ENCODE data around the gene METAP2. TPM values are rescaled to one million over a fixed set of nuclear protein-coding genes. Genes with fewer than 3 reads are reported as not detected.

The METAP2 gene
- total and polyA plus RNA-seq, 2 donors (not counting 3 experiments of a cell fraction or from before 2014, with no cell fraction given), result 28.5 to 105 TPM

- no peak overlapping the region for H3K4me3 ChIP-seq (replicated peaks in 1 of 3; ENCODE audit: insufficient read depth in 1 of 3, low read depth in 1 of 3, low read length in 3 of 3)
- H4K20me1 ChIP-seq (replicated peaks; ENCODE audit: control insufficient read depth, extremely low read depth, insufficient read depth, low read length), result no peaks in the 10 kb centered on the region
- POLR2A ChIA-PET, result no interaction called here
- H3K36me3 ChIP-seq (ENCODE audit: control insufficient read depth in 2 of 2, extremely low read depth in 1 of 2, insufficient read depth in 2 of 2, low read length in 2 of 2), result no peaks in the 10 kb centered on the region
- H3K9me3 ChIP-seq (replicated peaks; ENCODE audit: control insufficient read depth, insufficient read depth, low read length), result no peaks in the 10 kb centered on the region
- no peaks in the 10 kb centered on the region for H3K4me1 ChIP-seq (ENCODE audit: control insufficient read depth, extremely low read depth, insufficient read depth, low read length)
- no peak for TF ChIP-seq POLR2AphosphoS5 (IDR thresholded peaks at IDR 0.05; ENCODE audit: insufficient read depth, low read depth, low read length)
- no peak for TF ChIP-seq EZH2 (IDR thresholded peaks at IDR 0.05; ENCODE audit: borderline replicate concordance, low read depth, low read length, severe bottlenecking)
- TF ChIP-seq MYC (IDR thresholded peaks at IDR 0.05; ENCODE audit: low read depth, low read length), result no peak
- no peak for TF ChIP-seq MAX (IDR thresholded peaks at IDR 0.05; ENCODE audit: insufficient read depth, insufficient read length)
- no peak for TF ChIP-seq JUN (IDR thresholded peaks at IDR 0.05; ENCODE audit: borderline replicate concordance, insufficient read depth, insufficient read length, low read depth)
- CTCF ChIA-PET, result interaction anchor here (0.6 to 5.1 kb wide), 4 partner anchors 16 to 38 kb away, joined by 3 to 27 read pairs (median 4); no protein-coding TSS in a partner anchor
- DNase-seq (ENCODE audit: low read depth, low spot score) (no peak), FAIRE-seq (no peak)
- intact Hi-C loops (cut with micrococcal nuclease) (no loop called here), dilution Hi-C loops (cut with MboI; ENCODE audit: extremely low pct_ligation_motif_present, low sequenced_read_pairs) (no loop called here)
- H3K9ac ChIP-seq (replicated peaks; ENCODE audit: extremely low read depth, insufficient read depth, low read length), result no peak overlapping the region
- H3K4me2 ChIP-seq (ENCODE audit: insufficient read depth, low read length), result no peak overlapping the region
- BruUV-seq (replicated peaks), result no TSS peak
- H2AFZ ChIP-seq (ENCODE audit: low read depth, low read length), result no peak overlapping the region
- H3K27me3 ChIP-seq (ENCODE audit: control insufficient read depth in 2 of 2, insufficient read depth in 2 of 2, low read length in 2 of 2), result no peaks in the 10 kb centered on the region
- H3K9me1 ChIP-seq (replicated peaks; ENCODE audit: control insufficient read depth, extremely low read depth, insufficient read depth, low read length), result no peaks in the 10 kb centered on the region
- H3K79me2 ChIP-seq (ENCODE audit: control insufficient read depth, insufficient read depth, low read length), result no peaks in the 10 kb centered on the region
- H3K27ac ChIP-seq (ENCODE audit: insufficient read depth, low read depth, low read length), result no peak overlapping the region
Measured at GRCh38 chr12:95538656-95539055, 64.7 kb downstream of the METAP2 start.

DNA sequence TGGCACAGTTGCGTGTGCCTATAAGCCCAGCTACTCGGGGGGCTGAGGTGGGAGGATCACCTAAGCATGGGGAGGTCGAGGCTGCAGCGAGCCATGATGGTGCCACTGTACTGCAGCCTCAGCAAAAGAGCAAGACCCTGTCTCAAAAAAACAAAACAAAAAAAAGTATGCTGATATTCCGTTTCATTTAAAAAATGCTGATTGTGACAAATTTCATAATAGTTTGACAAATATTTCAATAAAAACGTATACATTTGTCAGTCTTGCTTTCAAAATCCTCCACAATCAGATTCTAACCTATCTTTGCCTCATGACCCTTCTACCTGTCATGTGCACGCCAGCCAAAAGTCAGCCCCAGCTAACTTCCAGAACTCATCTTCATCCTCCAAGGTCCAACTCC, 67.5 kb downstream of the METAP2 start:
- ChIA-PET CTCF (no interaction called here), POLR2A (no interaction called here)
- dilution Hi-C loops (cut with MboI; ENCODE audit: extremely low pct_ligation_motif_present, low sequenced_read_pairs) (no loop called here), intact Hi-C loops (cut with micrococcal nuclease) (no loop called here)
- no peaks in the 10 kb centered on the region for H3K79me2 ChIP-seq (ENCODE audit: control insufficient read depth, insufficient read depth, low read length)
- no peaks in the 10 kb centered on the region for H3K36me3 ChIP-seq (ENCODE audit: control insufficient read depth in 2 of 2, extremely low read depth in 1 of 2, insufficient read depth in 2 of 2, low read length in 2 of 2)
- no TSS peak for BruUV-seq (replicated peaks)
- H3K9me1 ChIP-seq (replicated peaks; ENCODE audit: control insufficient read depth, extremely low read depth, insufficient read depth, low read length), result no peaks in the 10 kb centered on the region
- no peak overlapping the region for H3K4me2 ChIP-seq (ENCODE audit: insufficient read depth, low read length)
- DNase-seq (ENCODE audit: low read depth, low spot score) (no peak), FAIRE-seq (no peak)
- no peak overlapping the region for H3K27ac ChIP-seq (ENCODE audit: insufficient read depth, low read depth, low read length)
- TF ChIP-seq CTCF (IDR thresholded peaks at IDR 0.05; ENCODE audit: extremely low read depth in 1 of 2, insufficient read depth in 1 of 2, low read depth in 1 of 2, low read length in 2 of 2) (no peak), POLR2A (IDR thresholded peaks at IDR 0.05; ENCODE audit: low read depth, low read length) (no peak), MYC (IDR thresholded peaks at IDR 0.05; ENCODE audit: low read depth, low read length) (no peak)
- H3K9ac ChIP-seq (replicated peaks; ENCODE audit: extremely low read depth, insufficient read depth, low read length), result no peak overlapping the region
- no peak overlapping the region for H2AFZ ChIP-seq (ENCODE audit: low read depth, low read length)
- no peaks in the 10 kb centered on the region for H3K27me3 ChIP-seq (ENCODE audit: control insufficient read depth in 2 of 2, insufficient read depth in 2 of 2, low read length in 2 of 2)
- peaks cover 8% of the 10 kb centered on the region for H3K4me1 ChIP-seq (ENCODE audit: control insufficient read depth, extremely low read depth, insufficient read depth, low read length)
- no peaks in the 10 kb centered on the region for H4K20me1 ChIP-seq (replicated peaks; ENCODE audit: control insufficient read depth, extremely low read depth, insufficient read depth, low read length)
- no peaks in the 10 kb centered on the region for H3K9me3 ChIP-seq (replicated peaks; ENCODE audit: control insufficient read depth, insufficient read depth, low read length)
- H3K4me3 ChIP-seq (replicated peaks in 1 of 3; ENCODE audit: insufficient read depth in 1 of 3, low read depth in 1 of 3, low read length in 3 of 3), result no peak overlapping the region

Data from endothelial cell of umbilical vein (primary cell).